C4-2B (cell line): ENCODE data around the gene DHCR7.

Source experiments
- H3K27ac ChIP-seq: fragments of 450-650 bp; 2 replicates; pipeline ENCODE4 v1.5.1; 2017
- ZFX ChIP-seq: fragments of 450-650 bp; IDR thresholded peaks from 2 replicates; pipeline ENCODE4 v1.6.1; 2017
- TF ChIP-seq, protein P1 (sequence below): fragments of 450-650 bp; conservative IDR thresholded peaks from 2 replicates; pipeline ENCODE4 v1.5.1; 2017; ENCODE audit warnings: mild to moderate bottlenecking

Gene DHCR7

GRCh38 chr11:71395774-71396173 is 52.4 kb downstream of the DHCR7 start:
- H3K27ac ChIP-seq, result no peak overlapping the region
- TF ChIP-seq, protein P1, sequence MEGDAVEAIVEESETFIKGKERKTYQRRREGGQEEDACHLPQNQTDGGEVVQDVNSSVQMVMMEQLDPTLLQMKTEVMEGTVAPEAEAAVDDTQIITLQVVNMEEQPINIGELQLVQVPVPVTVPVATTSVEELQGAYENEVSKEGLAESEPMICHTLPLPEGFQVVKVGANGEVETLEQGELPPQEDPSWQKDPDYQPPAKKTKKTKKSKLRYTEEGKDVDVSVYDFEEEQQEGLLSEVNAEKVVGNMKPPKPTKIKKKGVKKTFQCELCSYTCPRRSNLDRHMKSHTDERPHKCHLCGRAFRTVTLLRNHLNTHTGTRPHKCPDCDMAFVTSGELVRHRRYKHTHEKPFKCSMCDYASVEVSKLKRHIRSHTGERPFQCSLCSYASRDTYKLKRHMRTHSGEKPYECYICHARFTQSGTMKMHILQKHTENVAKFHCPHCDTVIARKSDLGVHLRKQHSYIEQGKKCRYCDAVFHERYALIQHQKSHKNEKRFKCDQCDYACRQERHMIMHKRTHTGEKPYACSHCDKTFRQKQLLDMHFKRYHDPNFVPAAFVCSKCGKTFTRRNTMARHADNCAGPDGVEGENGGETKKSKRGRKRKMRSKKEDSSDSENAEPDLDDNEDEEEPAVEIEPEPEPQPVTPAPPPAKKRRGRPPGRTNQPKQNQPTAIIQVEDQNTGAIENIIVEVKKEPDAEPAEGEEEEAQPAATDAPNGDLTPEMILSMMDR, result no peak
- no peak for TF ChIP-seq ZFX

GRCh38 chr11:71395263-71395560 is 53.0 kb downstream of the DHCR7 start:
- TF ChIP-seq, protein P1, result no peak
- no peak for TF ChIP-seq ZFX
- H3K27ac ChIP-seq, result no peak overlapping the region

- TF ChIP-seq, protein P1, result no peak
- no peak for TF ChIP-seq ZFX
- H3K27ac ChIP-seq, result no peak overlapping the region
Measured at GRCh38 chr11:71393283-71393682, 54.9 kb downstream of the DHCR7 start.

DNA sequence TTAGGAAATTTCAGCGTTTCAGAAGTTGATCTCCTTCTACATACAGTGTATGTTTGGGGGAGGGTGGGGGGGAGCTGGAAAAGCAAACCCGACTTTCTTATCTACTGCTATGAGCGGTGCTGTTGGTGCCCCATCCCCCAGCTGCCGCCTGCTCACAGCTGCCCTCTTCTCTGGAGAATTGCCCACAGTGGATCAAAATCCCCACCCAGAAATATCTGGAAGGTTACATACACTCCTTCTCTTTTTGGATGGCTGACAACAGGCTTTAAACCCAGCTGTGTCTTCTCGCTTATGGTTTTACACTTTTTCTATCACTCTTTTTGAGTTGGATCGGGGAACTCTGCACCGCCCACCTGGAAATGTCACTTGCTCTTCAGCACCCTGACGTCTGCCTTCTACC is 56.4 kb downstream of the DHCR7 start:
- H3K27ac ChIP-seq, result no peak overlapping the region

DNA sequence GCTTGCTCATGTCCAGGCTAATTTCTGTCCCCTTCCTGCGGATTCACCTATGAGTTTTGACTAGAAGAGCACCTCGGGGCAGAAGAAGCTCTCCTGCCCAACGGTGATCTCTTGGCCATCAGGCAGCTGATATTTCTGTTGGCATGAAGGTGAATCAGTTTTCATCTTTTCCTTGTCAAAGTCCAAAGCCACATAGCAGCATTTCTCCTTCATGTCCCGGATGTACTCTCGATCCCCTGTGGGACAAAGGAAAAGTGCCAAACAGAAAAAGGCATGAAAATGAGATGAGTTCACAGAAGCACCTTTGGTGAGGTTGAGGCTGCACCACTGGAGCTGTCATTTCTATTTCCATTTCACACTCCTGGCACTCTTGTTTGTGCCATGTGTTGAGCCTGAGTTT is 56.8 kb downstream of the DHCR7 start:
- TF ChIP-seq ZFX, result no peak
- TF ChIP-seq, protein P1, result no peak

More for the DNA sequence above, 56.4 kb downstream of the DHCR7 start:
- TF ChIP-seq, protein P1, result no peak
- TF ChIP-seq ZFX, result no peak

DNA sequence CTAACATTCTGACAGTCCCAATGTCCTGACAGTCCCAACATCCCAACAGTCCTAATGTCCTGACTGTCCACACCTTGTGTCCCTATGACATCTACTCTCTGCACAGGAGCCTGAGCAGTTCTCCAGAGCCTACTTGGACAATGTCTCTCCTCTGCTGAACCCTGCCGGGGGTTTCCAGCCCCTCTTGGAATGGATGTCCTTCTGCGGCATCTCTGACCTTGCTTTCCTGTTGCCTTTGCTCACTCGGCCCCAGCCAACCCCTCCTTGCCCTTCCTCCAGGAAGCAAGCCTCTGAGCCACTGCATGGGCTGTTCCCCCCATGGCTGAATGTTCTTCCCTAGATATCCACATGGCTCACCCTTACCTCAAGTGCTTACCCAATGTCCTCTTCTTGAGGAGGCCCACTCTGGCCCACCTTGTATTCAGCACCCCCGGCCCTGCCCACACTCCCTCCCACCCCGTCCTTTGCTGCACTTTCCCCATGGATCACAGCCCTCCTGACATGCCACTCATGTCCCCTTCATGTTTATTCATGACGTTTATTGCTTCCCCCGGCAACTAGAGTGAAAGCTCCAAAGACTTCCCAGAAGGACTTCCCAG is 59.5 kb downstream of the DHCR7 start:
- no peak for TF ChIP-seq ZFX
- TF ChIP-seq, protein P1, result no peak
- no peak overlapping the region for H3K27ac ChIP-seq

More for the DNA sequence above, 56.8 kb downstream of the DHCR7 start:
- H3K27ac ChIP-seq, result no peak overlapping the region

GRCh38 chr11:71387784-71388636 is 60.2 kb downstream of the DHCR7 start:
- no peak for TF ChIP-seq ZFX
- TF ChIP-seq, protein P1, result no peak

More at GRCh38 chr11:71387784-71388636, 60.2 kb downstream of the DHCR7 start:
- H3K27ac ChIP-seq, result no peak overlapping the region
